SK-N-SH treated with all-trans-retinoic acid at 6 μM for 48 hours (cell line): ENCODE results near the gene IL12RB1.

Experiments used
- ATAC-seq: fragments of 200-7000 bp; cut with Tn5 transposase; 3 replicates; pipeline ENCODE4 v1.9.1; 2020; ENCODE audit warnings: mild to moderate bottlenecking, moderate library complexity
- ARNTL ChIP-seq: fragments of 450-650 bp; formaldehyde crosslinking; IDR thresholded peaks from 2 replicates; pipeline ENCODE4 v1.5.0; 2020; ENCODE audit warnings: low read depth, mild to moderate bottlenecking, moderate library complexity, borderline replicate concordance
- BACH2 ChIP-seq: fragments of 250-450 bp; sonication (Bioruptor Pico); IDR thresholded peaks from 2 replicates; pipeline ENCODE4 v1.9.0; 2021; ENCODE audit warnings: mild to moderate bottlenecking, borderline replicate concordance
- CSDC2 ChIP-seq: fragments of 250-450 bp; sonication (Bioruptor Pico); IDR thresholded peaks from 2 replicates; pipeline ENCODE4 v1.5.0; 2020; ENCODE audit warnings: mild to moderate bottlenecking, moderate library complexity
- ESRRG ChIP-seq: fragments of 250-450 bp; sonication (Bioruptor Pico); IDR thresholded peaks from 2 replicates; pipeline ENCODE4 v1.6.1; 2021; ENCODE audit warnings: mild to moderate bottlenecking
- GLIS3 ChIP-seq: fragments of 250-450 bp; sonication (Bioruptor Pico); IDR thresholded peaks from 2 replicates; pipeline ENCODE4 v1.5.0; 2020; ENCODE audit warnings: mild to moderate bottlenecking, moderate library complexity
- OSR1 ChIP-seq: fragments of 250-450 bp; sonication (Bioruptor Pico); IDR thresholded peaks from 2 replicates; pipeline ENCODE4 v1.8.0; 2022; ENCODE audit warnings: moderate library complexity, mild to moderate bottlenecking, inconsistent platforms
- PPARA ChIP-seq: fragments of 250-450 bp; sonication (Bioruptor Pico); IDR thresholded peaks from 2 replicates; pipeline ENCODE4 v1.5.0; 2020; ENCODE audit warnings: mild to moderate bottlenecking, borderline replicate concordance
- RARB ChIP-seq: fragments of 250-450 bp; sonication (Bioruptor Pico); IDR thresholded peaks from 2 replicates; pipeline ENCODE4 v1.8.0; 2021; ENCODE audit warnings: mild to moderate bottlenecking, moderate library complexity
- SNAI2 ChIP-seq: fragments of 250-450 bp; sonication (Bioruptor Pico); IDR thresholded peaks from 2 replicates; pipeline ENCODE4 v1.5.0; 2020; ENCODE audit warnings: mild to moderate bottlenecking, moderate library complexity
- TCF4 ChIP-seq: fragments of 250-450 bp; sonication (Bioruptor Pico); IDR thresholded peaks from 2 replicates; pipeline ENCODE4 v1.8.0; 2021; ENCODE audit warnings: mild to moderate bottlenecking, moderate library complexity, borderline replicate concordance
- ZC3H10 ChIP-seq: fragments of 250-450 bp; sonication (Bioruptor Pico); IDR thresholded peaks from 2 replicates; pipeline ENCODE4 v1.5.1; 2021; ENCODE audit warnings: mild to moderate bottlenecking, moderate library complexity
- ZFP3 ChIP-seq: fragments of 250-450 bp; sonication (Bioruptor Pico); IDR thresholded peaks from 2 replicates; pipeline ENCODE4 v1.5.0; 2020; ENCODE audit warnings: mild to moderate bottlenecking, moderate library complexity
- ZFP30 ChIP-seq: fragments of 450-650 bp; formaldehyde crosslinking; IDR thresholded peaks from 2 replicates; pipeline ENCODE4 v1.5.0; 2022; ENCODE audit warnings: mild to moderate bottlenecking, moderate library complexity
- ZNF565 ChIP-seq: fragments of 450-650 bp; formaldehyde crosslinking; conservative IDR thresholded peaks from 2 replicates; pipeline ENCODE4 v1.5.0; 2020; ENCODE audit warnings: low read depth, mild to moderate bottlenecking, moderate library complexity
- ZNF70 ChIP-seq: fragments of 450-650 bp; formaldehyde crosslinking; IDR thresholded peaks from 2 replicates; pipeline ENCODE4 v1.5.0; 2020; ENCODE audit warnings: mild to moderate bottlenecking, moderate library complexity
- ZNF8 ChIP-seq: fragments of 450-650 bp; formaldehyde crosslinking; IDR thresholded peaks from 2 replicates; pipeline ENCODE4 v1.5.0; 2020; ENCODE audit warnings: mild to moderate bottlenecking, moderate library complexity
- TF ChIP-seq, protein P1 (sequence below): fragments of 250-450 bp; sonication (Bioruptor Pico); IDR thresholded peaks from 2 replicates; pipeline ENCODE4 v1.5.1; 2021; ENCODE audit warnings: mild to moderate bottlenecking, moderate library complexity
- TF ChIP-seq, protein P2 (sequence below): fragments of 250-450 bp; sonication (Bioruptor Pico); IDR thresholded peaks from 2 replicates; pipeline ENCODE4 v1.8.0; 2020; ENCODE audit warnings: mild to moderate bottlenecking, moderate library complexity, borderline replicate concordance
- TF ChIP-seq, protein P3 (sequence below): fragments of 250-450 bp; sonication (Bioruptor Pico); IDR thresholded peaks from 2 replicates; pipeline ENCODE4 v1.5.1; 2020; ENCODE audit warnings: low read depth, mild to moderate bottlenecking, moderate library complexity
- TF ChIP-seq, protein P4 (sequence below): fragments of 250-450 bp; sonication (Bioruptor Pico); IDR thresholded peaks from 2 replicates; pipeline ENCODE4 v1.5.0; 2020; ENCODE audit warnings: mild to moderate bottlenecking, moderate library complexity
- TF ChIP-seq, protein P5 (sequence below): fragments of 250-450 bp; sonication (Bioruptor Pico); IDR thresholded peaks from 2 replicates; pipeline ENCODE4 v1.8.0; 2021; ENCODE audit warnings: low read depth, mild to moderate bottlenecking, moderate library complexity, borderline replicate concordance

Gene IL12RB1

DNA sequence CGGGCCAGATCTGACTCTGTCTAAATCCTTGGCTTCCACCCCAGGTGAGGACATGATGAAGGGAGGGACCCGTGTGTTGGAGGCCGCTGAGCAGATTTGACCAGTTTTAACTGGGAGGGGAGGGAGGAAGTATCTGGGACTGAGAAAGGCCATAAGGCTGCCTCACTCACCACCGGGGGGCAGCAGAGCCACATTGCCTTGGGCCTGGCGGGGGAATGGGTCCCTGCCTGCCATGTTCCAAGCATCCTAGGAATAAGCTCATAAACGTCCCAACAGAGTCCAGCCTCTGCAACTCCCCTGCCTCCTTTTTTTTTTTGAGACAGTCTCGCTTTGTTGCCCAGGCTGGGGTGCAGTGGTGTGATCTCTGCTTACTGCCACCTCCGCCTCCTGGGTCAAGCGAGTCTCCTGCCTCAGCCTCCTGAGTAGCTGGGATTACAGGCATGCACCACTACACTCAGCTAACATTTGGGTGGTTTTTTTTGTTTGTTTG lies 26.3 kb upstream of the IL12RB1 start (continued):
- TF ChIP-seq, protein P1, sequence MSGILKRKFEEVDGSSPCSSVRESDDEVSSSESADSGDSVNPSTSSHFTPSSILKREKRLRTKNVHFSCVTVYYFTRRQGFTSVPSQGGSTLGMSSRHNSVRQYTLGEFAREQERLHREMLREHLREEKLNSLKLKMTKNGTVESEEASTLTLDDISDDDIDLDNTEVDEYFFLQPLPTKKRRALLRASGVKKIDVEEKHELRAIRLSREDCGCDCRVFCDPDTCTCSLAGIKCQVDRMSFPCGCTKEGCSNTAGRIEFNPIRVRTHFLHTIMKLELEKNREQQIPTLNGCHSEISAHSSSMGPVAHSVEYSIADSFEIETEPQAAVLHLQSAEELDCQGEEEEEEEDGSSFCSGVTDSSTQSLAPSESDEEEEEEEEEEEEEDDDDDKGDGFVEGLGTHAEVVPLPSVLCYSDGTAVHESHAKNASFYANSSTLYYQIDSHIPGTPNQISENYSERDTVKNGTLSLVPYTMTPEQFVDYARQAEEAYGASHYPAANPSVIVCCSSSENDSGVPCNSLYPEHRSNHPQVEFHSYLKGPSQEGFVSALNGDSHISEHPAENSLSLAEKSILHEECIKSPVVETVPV (CRISPR knock-in tag), result no peak
- no peak for TF ChIP-seq OSR1
- no peak for TF ChIP-seq BACH2
- TF ChIP-seq TCF4 (CRISPR knock-in tag), result no peak
- no peak for TF ChIP-seq ZNF70 (CRISPR knock-in tag)
- TF ChIP-seq RARB (CRISPR knock-in tag), result no peak
- TF ChIP-seq, protein P2, sequence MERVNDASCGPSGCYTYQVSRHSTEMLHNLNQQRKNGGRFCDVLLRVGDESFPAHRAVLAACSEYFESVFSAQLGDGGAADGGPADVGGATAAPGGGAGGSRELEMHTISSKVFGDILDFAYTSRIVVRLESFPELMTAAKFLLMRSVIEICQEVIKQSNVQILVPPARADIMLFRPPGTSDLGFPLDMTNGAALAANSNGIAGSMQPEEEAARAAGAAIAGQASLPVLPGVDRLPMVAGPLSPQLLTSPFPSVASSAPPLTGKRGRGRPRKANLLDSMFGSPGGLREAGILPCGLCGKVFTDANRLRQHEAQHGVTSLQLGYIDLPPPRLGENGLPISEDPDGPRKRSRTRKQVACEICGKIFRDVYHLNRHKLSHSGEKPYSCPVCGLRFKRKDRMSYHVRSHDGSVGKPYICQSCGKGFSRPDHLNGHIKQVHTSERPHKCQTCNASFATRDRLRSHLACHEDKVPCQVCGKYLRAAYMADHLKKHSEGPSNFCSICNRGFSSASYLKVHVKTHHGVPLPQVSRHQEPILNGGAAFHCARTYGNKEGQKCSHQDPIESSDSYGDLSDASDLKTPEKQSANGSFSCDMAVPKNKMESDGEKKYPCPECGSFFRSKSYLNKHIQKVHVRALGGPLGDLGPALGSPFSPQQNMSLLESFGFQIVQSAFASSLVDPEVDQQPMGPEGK, result no peak
- no peak for TF ChIP-seq GLIS3 (CRISPR knock-in tag)

DNA sequence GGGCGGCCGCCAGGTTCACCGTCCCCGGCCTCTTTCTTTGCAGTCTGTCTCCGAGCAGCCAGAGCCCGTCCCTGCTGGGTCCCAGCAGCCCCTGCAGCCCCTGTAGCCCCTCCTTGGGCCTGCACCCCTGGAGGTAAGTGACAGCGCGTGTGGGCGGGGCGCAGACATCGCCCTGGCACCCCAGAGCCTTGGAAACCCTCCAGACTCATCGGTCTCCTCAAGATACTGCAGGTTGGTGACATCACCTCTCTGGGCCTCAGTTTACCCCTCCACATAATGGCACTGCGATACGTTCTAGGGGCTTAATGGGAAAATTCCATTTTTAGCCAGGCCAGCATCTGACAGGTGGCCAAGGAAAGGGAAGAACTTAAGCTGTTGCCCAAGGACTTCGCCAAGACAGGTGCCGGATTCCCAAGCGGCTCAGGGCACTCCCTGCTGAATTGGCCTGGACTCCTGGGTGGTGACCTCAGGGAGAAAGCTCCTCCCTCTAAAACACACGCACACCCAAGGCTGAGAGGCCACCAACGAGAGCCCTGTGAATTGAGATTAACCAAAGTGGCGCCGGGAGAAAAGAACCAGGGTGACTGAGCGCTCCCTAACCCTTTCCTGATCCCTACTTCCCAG lies 24.0 kb upstream of the IL12RB1 start:
- ATAC-seq, result no peak
- TF ChIP-seq GLIS3 (CRISPR knock-in tag) (no peak), SNAI2 (CRISPR knock-in tag) (no peak), OSR1 (no peak), ZFP30 (no peak), CSDC2 (no peak), TCF4 (CRISPR knock-in tag) (no peak), ESRRG (CRISPR knock-in tag) (no peak), ZFP3 (no peak), ZNF565 (CRISPR knock-in tag) (no peak), ZC3H10 (CRISPR knock-in tag) (no peak), BACH2 (no peak), PPARA (no peak), ZNF70 (CRISPR knock-in tag) (no peak), ARNTL (CRISPR knock-in tag) (no peak), ZNF8 (CRISPR knock-in tag) (no peak)
- TF ChIP-seq, protein P3, sequence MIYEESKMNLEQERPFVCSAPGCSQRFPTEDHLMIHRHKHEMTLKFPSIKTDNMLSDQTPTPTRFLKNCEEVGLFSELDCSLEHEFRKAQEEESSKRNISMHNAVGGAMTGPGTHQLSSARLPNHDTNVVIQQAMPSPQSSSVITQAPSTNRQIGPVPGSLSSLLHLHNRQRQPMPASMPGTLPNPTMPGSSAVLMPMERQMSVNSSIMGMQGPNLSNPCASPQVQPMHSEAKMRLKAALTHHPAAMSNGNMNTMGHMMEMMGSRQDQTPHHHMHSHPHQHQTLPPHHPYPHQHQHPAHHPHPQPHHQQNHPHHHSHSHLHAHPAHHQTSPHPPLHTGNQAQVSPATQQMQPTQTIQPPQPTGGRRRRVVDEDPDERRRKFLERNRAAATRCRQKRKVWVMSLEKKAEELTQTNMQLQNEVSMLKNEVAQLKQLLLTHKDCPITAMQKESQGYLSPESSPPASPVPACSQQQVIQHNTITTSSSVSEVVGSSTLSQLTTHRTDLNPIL (CRISPR knock-in tag), result no peak
- TF ChIP-seq, protein P1 (CRISPR knock-in tag), result no peak
- TF ChIP-seq, protein P4, sequence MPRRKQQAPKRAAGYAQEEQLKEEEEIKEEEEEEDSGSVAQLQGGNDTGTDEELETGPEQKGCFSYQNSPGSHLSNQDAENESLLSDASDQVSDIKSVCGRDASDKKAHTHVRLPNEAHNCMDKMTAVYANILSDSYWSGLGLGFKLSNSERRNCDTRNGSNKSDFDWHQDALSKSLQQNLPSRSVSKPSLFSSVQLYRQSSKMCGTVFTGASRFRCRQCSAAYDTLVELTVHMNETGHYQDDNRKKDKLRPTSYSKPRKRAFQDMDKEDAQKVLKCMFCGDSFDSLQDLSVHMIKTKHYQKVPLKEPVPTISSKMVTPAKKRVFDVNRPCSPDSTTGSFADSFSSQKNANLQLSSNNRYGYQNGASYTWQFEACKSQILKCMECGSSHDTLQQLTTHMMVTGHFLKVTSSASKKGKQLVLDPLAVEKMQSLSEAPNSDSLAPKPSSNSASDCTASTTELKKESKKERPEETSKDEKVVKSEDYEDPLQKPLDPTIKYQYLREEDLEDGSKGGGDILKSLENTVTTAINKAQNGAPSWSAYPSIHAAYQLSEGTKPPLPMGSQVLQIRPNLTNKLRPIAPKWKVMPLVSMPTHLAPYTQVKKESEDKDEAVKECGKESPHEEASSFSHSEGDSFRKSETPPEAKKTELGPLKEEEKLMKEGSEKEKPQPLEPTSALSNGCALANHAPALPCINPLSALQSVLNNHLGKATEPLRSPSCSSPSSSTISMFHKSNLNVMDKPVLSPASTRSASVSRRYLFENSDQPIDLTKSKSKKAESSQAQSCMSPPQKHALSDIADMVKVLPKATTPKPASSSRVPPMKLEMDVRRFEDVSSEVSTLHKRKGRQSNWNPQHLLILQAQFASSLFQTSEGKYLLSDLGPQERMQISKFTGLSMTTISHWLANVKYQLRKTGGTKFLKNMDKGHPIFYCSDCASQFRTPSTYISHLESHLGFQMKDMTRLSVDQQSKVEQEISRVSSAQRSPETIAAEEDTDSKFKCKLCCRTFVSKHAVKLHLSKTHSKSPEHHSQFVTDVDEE (CRISPR knock-in tag), result no peak
- TF ChIP-seq, protein P5, sequence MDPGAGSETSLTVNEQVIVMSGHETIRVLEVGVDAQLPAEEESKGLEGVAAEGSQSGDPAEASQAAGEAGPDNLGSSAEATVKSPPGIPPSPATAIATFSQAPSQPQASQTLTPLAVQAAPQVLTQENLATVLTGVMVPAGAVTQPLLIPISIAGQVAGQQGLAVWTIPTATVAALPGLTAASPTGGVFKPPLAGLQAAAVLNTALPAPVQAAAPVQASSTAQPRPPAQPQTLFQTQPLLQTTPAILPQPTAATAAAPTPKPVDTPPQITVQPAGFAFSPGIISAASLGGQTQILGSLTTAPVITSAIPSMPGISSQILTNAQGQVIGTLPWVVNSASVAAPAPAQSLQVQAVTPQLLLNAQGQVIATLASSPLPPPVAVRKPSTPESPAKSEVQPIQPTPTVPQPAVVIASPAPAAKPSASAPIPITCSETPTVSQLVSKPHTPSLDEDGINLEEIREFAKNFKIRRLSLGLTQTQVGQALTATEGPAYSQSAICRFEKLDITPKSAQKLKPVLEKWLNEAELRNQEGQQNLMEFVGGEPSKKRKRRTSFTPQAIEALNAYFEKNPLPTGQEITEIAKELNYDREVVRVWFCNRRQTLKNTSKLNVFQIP (CRISPR knock-in tag), result no peak
